NCI-H2196 (cell line): Measurements from ENCODE around the gene IMPDH1.

Source experiments
- DNase-seq: peaks from one replicate; lab custom pipeline; 2025; ENCODE audit not compliant: unreplicated experiment; lab: John Stamatoyannopoulos, UW

The IMPDH1 gene

DNA sequence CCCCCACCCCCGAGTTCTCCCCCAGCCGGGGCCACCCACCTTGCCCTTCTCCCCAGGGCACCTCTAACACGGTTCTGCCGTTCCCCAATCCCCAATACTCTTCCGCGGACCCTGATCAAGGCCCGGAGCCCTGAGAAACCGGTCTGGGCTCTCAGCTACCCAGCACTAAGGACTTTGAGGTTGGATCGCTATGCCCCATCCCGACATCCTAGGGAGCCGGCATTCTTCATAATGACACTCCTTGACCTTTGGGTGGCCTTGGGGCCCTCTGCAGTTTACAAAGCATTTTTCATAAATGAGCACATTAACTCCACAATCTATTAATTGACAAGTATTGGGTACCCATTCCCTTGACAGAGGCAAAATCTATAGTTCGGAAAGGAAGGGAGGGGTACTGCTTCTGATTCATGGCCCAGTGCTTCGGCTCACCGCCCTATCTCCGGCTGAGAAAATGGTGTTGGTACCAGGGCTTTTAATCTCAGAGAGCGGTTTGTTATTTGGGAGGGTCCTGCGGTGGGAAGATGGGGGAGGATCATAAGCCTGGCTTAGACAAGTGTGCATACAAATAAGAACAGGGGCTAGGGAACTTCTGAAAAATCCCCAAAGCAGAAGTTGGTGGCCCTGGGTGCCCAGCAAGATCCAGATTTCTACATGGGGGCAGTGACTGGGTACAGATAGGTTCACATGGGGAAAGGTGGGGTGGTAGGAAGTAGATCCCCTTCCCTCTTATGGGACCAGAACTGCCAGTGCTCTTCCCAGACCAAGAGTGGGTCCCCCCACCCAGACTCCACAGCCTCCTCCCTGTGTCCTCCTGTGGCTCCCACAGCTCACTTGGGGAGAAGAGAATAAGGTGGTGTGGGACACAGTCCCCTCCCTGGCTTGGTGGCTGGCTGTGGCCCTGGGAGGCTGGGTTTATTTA is 3.2 kb downstream of the IMPDH1 start:
- DNase-seq = no peak

- DNase-seq = peak; percentile 40
Measured at GRCh38 chr7:128405471-128406313, 4.1 kb downstream of the IMPDH1 start.

DNA sequence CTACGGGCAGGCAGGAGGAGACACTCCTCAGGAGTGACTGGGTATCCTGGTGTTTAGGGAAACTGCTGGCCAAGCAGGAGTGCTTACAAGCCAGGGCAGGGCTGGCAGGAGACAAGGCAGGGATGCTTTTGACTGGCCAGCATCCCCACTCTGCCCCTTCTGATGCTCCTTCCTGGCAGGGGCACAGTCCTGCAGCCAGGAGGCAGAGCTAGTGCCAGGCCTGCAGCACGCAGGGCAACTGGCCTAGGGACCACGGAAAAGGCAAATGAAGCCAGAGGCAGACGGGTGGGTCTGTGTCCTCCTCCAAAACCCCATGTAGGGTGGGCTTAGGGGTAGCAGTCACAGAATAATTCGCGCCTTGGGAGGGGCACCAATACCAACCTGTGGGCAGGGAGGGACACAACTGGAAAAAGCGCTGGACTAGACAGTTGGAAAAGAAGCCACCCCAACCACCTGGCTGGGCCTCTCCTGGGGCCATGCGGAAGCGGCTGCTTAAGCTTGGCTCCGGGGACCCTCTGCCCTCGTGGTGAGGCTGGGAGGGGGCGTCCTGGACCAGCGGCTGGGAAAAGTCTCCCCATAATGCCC is 4.8 kb downstream of the IMPDH1 start:
- no peak for DNase-seq

DNA sequence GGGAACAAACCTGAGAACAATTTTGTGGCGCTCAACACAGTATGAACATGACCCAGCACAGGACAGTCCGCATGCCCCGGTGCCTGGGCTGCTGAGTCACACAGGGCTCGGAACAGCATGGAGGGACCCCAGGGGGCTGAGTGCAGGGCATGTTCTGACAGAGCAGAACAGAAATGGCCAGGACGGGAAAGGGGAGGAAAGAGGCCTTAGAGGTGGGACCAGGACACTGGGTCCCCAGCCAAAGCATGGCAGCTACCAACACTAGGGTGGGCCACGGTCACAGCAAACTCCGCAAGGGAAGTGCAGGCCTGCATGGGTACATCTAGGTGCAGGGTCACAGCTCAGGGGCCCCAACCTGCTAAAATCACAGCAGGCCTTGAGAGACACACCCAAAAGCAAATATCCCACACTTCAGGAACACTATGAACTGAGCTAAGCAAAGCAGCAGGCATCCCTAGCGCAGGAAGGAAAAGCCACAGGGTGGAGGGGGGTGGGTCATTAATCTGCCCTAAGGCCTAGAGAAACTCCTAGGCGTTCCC is 5.6 kb downstream of the IMPDH1 start:
- DNase-seq = no peak

- no peak for DNase-seq
Measured at GRCh38 chr7:128403676-128404075, 6.1 kb downstream of the IMPDH1 start.

DNA sequence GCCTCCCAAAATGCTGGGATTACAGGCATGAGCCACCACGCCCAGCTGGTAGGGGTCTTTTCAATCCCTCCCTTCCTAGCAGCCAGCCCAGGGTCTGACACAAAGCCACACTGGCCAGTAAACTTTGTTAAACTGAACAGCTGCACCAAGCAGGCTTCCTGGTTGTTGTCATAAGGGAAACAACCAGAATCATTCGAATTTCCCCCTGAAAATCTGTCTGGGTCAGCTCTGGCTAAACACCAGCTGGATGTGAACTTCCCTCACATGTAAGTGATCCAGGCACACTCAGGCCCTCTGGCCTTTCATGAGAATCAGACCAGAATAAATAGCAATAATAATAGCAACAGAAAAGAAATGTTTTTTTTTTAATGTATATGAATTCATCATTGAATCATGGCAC is 7.4 kb downstream of the IMPDH1 start:
- DNase-seq = no peak

DNA sequence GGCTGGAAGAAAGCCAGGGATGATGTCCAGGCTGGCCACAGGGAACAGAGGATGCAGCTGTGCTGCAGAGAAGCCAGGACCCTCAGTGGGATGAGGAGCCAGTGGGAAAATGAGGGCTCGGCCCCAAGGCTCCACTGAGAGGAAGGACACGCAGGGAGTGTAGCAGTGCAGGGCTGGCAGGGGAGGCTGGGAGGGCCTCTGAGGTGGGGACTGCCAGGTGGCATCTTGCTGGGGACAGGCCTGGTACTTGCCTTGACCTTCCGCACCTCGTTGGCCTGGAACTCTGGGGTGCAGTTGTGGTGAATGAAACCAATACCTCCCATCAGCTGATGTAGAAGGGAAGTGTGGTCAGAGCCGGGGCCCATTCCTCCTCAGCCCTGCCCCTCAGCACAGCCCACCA is 9.2 kb downstream of the IMPDH1 start:
- DNase-seq = no peak

GRCh38 chr7:128399991-128400390 is 9.8 kb downstream of the IMPDH1 start:
- no peak for DNase-seq

GRCh38 chr7:128398841-128399135 is 11.0 kb downstream of the IMPDH1 start:
- DNase-seq = no peak

- DNase-seq = peak; percentile 58
Measured at GRCh38 chr7:128398016-128398840, 11.6 kb downstream of the IMPDH1 start.

GRCh38 chr7:128396357-128396756 is 13.4 kb downstream of the IMPDH1 start:
- no peak for DNase-seq

DNA sequence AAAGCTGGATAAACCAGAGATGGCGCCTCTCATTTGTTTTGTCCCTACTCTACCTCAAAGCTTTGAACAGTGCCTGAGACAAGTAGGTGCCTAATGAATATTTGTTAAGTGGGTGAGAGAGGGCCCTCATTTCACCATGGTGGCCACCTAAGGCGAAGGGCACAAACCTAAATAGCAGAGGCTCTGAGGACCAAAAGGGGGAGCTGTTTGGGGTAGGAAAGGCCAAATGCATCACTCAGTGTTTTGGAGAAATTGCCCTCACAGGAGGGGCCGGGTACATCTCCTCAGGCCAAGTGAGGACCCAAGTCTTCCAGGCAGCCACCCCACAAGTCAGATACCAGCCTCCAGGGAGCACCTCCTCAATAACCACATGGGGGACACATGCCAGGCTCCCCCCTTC is 14.0 kb downstream of the IMPDH1 start:
- DNase-seq = no peak

DNA sequence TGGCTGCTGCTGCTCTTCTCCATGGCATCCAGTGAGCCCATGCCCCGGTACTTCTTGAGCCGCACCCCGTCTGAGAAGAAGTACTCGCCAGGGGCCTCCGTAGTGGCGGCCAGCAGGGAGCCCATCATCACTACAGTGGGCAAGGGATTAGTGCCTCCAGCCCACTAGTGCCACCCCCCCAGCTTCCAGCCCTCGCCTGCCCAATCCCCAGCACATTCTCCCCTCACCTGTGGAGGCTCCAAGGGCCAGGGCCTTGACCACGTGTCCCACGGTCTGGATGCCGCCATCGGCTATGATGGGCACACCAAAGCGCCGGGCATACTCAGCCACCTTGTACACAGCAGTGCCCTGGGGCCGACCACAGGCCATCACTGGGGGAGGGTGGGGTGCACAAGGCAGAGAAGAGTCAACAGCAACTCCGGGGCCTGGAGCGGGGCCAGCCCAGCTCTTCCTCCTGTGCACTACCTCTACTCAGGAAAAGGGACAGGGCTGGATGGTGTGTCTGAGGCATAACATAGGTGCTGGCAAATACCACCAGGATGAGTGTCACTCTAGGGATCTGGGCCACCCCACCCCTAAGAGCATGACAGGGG is 14.8 kb downstream of the IMPDH1 start:
- no peak for DNase-seq

DNA sequence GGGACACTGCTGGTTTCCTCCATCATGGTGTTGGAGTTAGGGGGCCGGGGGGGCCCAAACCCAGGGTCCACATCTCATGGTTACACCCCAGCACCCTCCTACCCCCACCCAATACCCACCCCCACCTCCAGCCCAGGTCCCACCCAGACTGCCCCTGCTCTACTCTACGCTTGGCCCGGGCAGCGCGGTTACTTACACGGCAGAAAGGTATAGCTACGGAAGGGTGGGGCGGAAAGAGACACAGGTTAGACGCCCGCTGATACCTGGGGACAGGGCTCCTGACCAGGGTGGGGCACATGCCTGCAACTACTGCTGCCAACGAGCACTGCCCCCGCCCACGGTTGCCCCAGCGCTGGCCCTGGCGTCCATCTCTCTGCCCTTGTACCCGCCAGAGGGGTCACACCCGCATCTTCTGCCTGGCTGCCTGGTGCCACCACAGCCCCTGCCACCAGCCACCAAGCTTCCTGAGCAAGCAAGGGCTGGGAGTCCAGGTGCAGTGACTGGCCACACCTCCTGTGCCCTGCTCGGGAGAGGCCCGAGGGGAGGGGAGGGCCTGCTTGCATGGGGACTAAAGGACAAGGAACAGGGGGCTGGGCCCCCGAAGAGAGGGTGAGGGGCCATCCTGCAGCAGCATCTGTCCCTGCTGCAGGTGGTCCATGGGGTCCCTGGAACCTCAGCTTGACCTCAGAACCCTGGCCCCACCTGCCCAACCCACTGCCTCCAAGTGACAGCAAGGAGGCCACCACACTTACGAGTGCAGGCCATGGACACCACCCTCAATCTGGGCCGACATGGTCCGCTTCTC is 16.1 kb downstream of the IMPDH1 start:
- no peak for DNase-seq

DNA sequence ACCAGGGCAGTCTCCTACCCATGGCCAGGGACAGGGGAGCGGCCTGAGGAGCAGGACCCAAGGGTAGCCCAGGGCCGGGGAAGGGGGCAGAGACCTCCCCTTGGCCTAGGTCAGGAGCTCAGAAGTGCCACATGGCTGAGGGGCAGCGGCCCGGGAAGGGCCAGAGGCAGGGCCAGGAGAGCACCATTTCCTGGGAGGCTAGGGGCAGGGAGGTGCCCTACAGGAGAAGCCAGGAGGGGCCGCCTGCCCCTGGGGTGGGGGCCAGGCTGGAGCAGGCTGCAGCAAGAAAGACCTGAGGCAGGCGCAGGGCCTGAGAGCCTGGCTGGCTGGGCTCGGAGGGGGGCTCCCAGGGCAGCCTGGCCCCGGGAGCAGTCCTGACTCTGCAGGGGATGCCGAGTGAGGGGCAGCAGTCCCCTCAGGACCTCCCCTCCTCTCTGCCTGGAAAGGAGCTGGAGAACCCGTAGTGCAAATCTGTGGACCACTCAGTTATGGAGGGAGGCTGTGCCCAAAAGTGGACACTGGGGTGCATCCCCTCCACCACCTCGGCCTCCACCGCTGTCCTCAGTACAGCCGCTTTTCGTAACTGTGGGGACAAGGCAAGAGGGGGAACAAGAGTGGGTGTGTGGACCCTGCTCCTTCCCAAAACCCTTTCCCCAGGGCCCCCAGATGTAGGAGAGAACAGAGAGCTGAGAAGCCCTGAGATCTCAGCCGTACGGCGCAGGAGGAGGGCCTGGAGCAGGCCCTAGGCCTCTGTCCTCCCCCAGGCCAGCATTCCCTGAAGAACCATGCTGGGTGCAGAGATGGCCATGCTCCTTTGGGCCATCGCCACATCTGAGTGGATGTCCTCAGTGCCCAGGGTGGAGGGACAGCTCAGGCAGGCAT is 17.1 kb downstream of the IMPDH1 start:
- no peak for DNase-seq

DNA sequence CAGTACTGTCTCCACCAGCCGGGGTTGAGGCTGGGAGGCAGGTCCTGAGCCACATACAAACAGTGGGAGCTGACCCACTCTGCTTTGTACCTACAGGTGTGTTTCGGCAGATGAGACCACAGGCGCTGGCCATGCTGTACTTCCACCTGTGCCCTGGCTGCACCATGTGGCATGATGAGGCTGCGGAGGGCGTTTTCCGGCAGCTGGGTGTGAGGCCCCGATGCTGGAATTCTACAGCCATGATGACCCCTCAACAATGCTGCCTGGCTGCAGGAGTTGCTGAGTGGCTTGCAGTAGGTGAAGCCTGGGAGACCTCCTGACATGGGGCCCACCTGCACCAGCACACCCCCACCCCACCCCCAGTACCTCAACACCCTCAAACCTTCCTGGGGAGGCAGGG is 18.0 kb downstream of the IMPDH1 start:
- no peak for DNase-seq

- no peak for DNase-seq
Measured at GRCh38 chr7:128390871-128391565, 18.8 kb downstream of the IMPDH1 start.
